ENCODE results near the gene TMTC3.

- TF ChIP-seq CTCF (IDR thresholded peaks at IDR 0.05; ENCODE audit: borderline replicate concordance, extremely low read depth, low read length, poor library complexity, severe bottlenecking) (no peak), EZH2 (IDR thresholded peaks at IDR 0.05; ENCODE audit: borderline replicate concordance, low read depth, low read length, severe bottlenecking) (no peak)
Observed at GRCh38 chr12:88092771-88093170, 49.3 kb upstream of the TMTC3 start.

Measured in DND-41 (cell line).